Endodermal cell (in vitro differentiated cells): ENCODE data around the gene HDAC4. TPM values are rescaled to one million over a fixed set of nuclear protein-coding genes. Genes with fewer than 3 reads are reported as not detected.

ENCODE experiments used
- DNase-seq: peaks from one replicate; pipeline ENCODE4 v3.0.0-alpha.2; 2017
- H3K27ac ChIP-seq: 2 replicates; pipeline ENCODE4 v1.5.1; 2013; ENCODE audit warnings: mild to moderate bottlenecking, low read depth, low read length, moderate library complexity
- H3K27me3 ChIP-seq: 2 replicates; pipeline ENCODE4 v1.6.1; 2013; ENCODE audit warnings: mild to moderate bottlenecking, low read length, moderate library complexity; ENCODE audit not compliant: insufficient read depth, control insufficient read depth, poor library complexity, severe bottlenecking
- H3K36me3 ChIP-seq: 2 replicates; pipeline ENCODE4 v1.7.0; 2013; ENCODE audit warnings: mild to moderate bottlenecking, low read length, moderate library complexity; ENCODE audit not compliant: control insufficient read depth, insufficient read depth
- H3K4me1 ChIP-seq: one replicate; pipeline ENCODE4 v1.7.0; 2013; ENCODE audit warnings: low read length; ENCODE audit not compliant: control insufficient read depth, insufficient read depth
- H3K4me3 ChIP-seq: 2 replicates; pipeline ENCODE4 v1.5.1; 2013; ENCODE audit warnings: mild to moderate bottlenecking, low read length, moderate library complexity
- H3K9ac ChIP-seq: 2 replicates; pipeline ENCODE4 v1.6.1; 2013; ENCODE audit warnings: mild to moderate bottlenecking, low read length, moderate library complexity; ENCODE audit not compliant: poor library complexity, severe bottlenecking; ENCODE audit errors: extremely low read depth
- H3K9me3 ChIP-seq: 2 replicates; pipeline ENCODE4 v1.6.1; 2013; ENCODE audit warnings: mild to moderate bottlenecking, low read length, moderate library complexity; ENCODE audit not compliant: control insufficient read depth
- H3K27ac Mint-ChIP-seq: 2 replicates; pipeline ENCODE4 v1.8.0; 2020; ENCODE audit warnings: mixed read lengths
- H3K27me3 Mint-ChIP-seq: 2 replicates; pipeline ENCODE4 v1.8.0; 2021; ENCODE audit warnings: mild to moderate bottlenecking, mixed read lengths; ENCODE audit not compliant: insufficient read depth
- H3K36me3 Mint-ChIP-seq: 2 replicates; pipeline ENCODE4 v1.8.0; 2020; ENCODE audit warnings: low read depth, mixed read lengths
- H3K4me1 Mint-ChIP-seq: 2 replicates; pipeline ENCODE4 v1.8.0; 2020; ENCODE audit warnings: mixed read lengths
- H3K4me3 Mint-ChIP-seq: 2 replicates; pipeline ENCODE4 v1.8.0; 2020; ENCODE audit warnings: mild to moderate bottlenecking, moderate library complexity, mixed read lengths
- H3K9me3 Mint-ChIP-seq: 2 replicates; pipeline ENCODE4 v1.8.0; 2020; ENCODE audit warnings: mild to moderate bottlenecking, mixed read lengths
- WGBS, 2 experiments: methylation state at CpG; one replicate each; pipeline versions ENCODE4 v1.1.5 to v1.1.7; 2013; ENCODE audit warnings: missing lambda C conversion rate in 2 of 2, mixed read lengths in 1 of 2; ENCODE audit not compliant: insufficient coverage in 1 of 2, insufficient read length in 1 of 2; 5-methylcytosine and 5-hydroxymethylcytosine counted together
- total RNA-seq, 2 donors: library from RNA; stranded (reverse); fragmentation: NEBNext Ultra II Directional in 1 of 2; extraction: Animal tissue kit (Norgen Biotek cat#: 25700) in 1 of 2; gene quantifications; 2 replicates in 1 of 2; 3 replicates in 1 of 2; pipeline ENCODE4 v1.2.1, GENCODE V29; 2021
- TF ChIP-seq, protein P1 (sequence below): fragments of 200-600 bp; sonication (generic); conservative IDR thresholded peaks from 2 replicates; pipeline ENCODE4 v1.5.0; 2021; ENCODE audit warnings: antibody characterized with exemption, mild to moderate bottlenecking

The HDAC4 gene
- total RNA-seq, 2 donors from 2014 or later = 45.7 to 51.2 TPM

DNA sequence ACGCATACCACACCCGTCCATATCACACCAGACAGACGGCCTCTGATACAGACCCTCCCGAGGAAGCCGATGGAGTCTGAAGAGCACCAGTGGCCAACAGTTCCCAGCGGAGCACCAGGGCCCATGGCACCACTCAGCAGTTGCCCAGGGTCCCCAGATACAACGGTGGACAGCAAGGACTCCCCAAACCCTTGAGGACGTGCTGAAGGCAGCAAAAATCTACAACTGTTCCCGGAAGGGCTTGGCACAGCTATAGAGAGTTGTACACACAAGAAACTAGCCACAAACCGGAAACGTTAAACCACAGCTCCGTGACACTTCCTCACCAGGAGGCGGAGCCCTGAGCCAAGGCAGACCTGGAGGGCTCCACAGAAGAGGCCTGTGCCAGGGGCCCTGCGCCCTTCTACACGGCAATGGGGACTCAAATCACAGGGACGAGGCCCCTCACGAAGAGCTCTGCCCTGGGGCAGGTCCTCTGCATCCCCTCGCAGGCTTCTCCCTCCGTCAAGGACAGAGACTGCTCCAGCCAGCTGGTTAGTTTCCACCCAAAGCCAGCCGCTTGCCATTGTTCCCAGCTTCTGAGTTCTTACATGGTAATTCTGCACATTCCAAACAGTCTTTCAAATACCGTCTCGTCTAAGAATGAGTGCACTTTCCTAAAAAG, 133.4 kb downstream of the HDAC4 start:
- Mint-ChIP-seq H3K9me3 (no peaks in the 10 kb centered on the region), H3K27me3 (no peaks in the 10 kb centered on the region), H3K4me3 (no peak overlapping the region), H3K27ac (peak overlapping the region; percentile 58), H3K36me3 (no peaks in the 10 kb centered on the region), H3K4me1 (peaks cover 36% of the 10 kb centered on the region)
- WGBS, 2 experiments = 84 to 93% methylated on average over 17 to 22 of the region's 22 CpGs
- no peak for DNase-seq
- Histone ChIP-seq H3K27ac (peak overlapping the region; percentile 77), H3K4me3 (no peak overlapping the region), H3K4me1 (peaks cover 13% of the 10 kb centered on the region), H3K36me3 (no peaks in the 10 kb centered on the region), H3K9me3 (no peaks in the 10 kb centered on the region), H3K27me3 (no peaks in the 10 kb centered on the region), H3K9ac (no peak overlapping the region)
- TF ChIP-seq, protein P1, sequence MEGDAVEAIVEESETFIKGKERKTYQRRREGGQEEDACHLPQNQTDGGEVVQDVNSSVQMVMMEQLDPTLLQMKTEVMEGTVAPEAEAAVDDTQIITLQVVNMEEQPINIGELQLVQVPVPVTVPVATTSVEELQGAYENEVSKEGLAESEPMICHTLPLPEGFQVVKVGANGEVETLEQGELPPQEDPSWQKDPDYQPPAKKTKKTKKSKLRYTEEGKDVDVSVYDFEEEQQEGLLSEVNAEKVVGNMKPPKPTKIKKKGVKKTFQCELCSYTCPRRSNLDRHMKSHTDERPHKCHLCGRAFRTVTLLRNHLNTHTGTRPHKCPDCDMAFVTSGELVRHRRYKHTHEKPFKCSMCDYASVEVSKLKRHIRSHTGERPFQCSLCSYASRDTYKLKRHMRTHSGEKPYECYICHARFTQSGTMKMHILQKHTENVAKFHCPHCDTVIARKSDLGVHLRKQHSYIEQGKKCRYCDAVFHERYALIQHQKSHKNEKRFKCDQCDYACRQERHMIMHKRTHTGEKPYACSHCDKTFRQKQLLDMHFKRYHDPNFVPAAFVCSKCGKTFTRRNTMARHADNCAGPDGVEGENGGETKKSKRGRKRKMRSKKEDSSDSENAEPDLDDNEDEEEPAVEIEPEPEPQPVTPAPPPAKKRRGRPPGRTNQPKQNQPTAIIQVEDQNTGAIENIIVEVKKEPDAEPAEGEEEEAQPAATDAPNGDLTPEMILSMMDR = peak; percentile 27

DNA sequence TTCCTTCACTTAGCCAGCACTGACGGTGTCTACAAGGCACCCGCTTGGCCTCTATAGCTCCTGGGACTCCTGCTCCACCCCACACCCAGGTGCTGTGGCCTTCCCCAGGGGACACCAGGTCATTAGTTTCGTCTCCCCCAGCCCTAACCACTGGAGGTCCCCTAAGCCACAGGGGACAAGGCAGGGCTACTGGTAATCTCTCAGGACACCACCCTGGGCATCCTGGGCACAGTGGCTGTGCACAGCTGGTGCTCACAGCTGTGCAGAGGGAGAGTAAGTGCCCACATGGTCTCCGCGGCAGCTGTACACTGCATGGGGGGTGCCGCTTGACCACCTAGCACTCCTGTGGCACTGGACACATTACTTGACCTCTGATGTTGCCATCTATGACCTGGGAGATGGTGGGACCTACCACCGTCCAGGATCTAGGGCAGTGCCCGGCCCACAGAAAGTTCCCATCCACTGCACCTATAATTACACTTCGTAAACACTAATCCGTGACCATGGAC, 134.0 kb downstream of the HDAC4 start:
- TF ChIP-seq, protein P1 = no peak
- Mint-ChIP-seq H3K9me3 (no peaks in the 10 kb centered on the region), H3K36me3 (no peaks in the 10 kb centered on the region), H3K4me3 (no peak overlapping the region), H3K27me3 (no peaks in the 10 kb centered on the region), H3K27ac (peak overlapping the region; percentile 58), H3K4me1 (peaks cover 36% of the 10 kb centered on the region)
- no peak for DNase-seq
- H3K4me1 ChIP-seq = peaks cover 13% of the 10 kb centered on the region
- H3K9me3 ChIP-seq = no peaks in the 10 kb centered on the region
- H3K27me3 ChIP-seq = no peaks in the 10 kb centered on the region
- WGBS, 2 experiments = 93 to 94% methylated on average over 6 to 10 of the region's 10 CpGs
- H3K36me3 ChIP-seq = no peaks in the 10 kb centered on the region
- no peak overlapping the region for H3K27ac ChIP-seq
- H3K9ac ChIP-seq = no peak overlapping the region
- no peak overlapping the region for H3K4me3 ChIP-seq

DNA sequence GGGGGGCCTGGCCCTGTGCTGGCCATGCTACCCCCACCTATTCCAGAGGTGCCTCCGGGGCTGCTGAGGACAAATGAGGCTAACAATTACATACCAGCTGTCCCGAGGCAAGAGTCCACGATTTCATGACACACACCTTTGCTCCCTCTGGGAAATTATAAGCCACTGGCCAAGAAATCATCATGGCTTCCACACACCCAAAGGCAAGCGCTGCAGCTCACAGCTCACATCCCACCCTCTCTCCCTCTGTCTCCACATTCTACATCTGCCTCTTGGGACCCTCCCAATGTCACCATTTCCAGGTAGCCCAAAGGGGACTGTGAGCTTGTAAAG, 134.4 kb downstream of the HDAC4 start:
- Mint-ChIP-seq H3K27ac (peak overlapping the region; percentile 58), H3K36me3 (no peaks in the 10 kb centered on the region), H3K27me3 (no peaks in the 10 kb centered on the region), H3K4me3 (no peak overlapping the region), H3K9me3 (no peaks in the 10 kb centered on the region), H3K4me1 (peaks cover 36% of the 10 kb centered on the region)
- WGBS, 2 experiments = 92 to 100% methylated on average over 4 of the region's 4 CpGs
- H3K27me3 ChIP-seq = no peaks in the 10 kb centered on the region
- TF ChIP-seq, protein P1 = no peak
- no peak overlapping the region for H3K4me3 ChIP-seq
- no peaks in the 10 kb centered on the region for H3K36me3 ChIP-seq
- peaks cover 13% of the 10 kb centered on the region for H3K4me1 ChIP-seq
- no peak overlapping the region for H3K9ac ChIP-seq
- H3K9me3 ChIP-seq = no peaks in the 10 kb centered on the region
- no peak overlapping the region for H3K27ac ChIP-seq
- no peak for DNase-seq
